ENCODE data around the gene TEX22.

The TEX22 gene

DNA sequence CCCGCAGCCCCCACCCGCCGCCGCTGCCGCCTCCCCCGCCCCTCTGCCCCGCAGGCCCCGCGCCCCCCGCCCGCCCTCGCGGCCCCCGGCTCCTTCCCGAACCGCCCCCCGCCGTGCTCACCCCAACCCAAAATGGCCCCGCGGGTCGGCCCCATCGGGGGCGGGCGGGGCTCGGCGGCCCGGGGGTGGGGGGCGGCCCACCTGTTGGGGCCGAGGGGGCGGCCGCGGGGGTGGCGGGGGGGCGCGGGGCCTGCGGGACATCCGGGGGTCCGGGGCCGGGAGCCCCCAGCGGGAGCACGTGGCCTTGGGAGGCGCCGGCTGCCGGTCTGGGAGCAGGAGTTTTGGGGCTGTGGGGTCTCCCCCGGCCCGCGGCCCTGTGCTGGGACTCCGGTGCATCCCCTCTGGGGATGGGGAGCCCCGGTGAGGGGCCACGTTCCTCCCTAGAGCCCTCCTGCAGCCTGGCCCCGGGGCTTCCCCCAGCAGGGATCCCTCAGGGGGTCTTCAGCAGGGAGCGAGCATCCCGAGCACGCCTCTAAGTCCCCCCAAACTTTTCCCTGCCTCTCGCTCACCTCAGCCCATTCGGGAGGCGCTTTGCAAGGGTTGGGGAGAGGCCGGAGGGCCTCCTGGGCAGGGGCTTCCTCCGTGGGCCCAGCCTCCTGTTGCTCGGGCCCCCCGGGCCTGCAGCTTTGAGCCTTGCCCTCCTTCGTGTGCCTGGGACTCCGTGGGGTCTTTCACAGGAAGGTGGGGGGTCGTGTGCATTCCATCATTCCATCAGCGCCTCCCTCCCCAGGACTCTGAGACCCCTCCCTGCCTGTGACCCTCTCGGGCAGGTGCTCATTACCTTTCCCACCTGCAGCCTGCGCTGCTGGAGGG, 22.0 kb downstream of the TEX22 start:
- peak overlapping the region; percentile 75 for H3K4me3 ChIP-seq (ENCODE audit: low read depth, low read length)
- TF ChIP-seq, protein P1, sequence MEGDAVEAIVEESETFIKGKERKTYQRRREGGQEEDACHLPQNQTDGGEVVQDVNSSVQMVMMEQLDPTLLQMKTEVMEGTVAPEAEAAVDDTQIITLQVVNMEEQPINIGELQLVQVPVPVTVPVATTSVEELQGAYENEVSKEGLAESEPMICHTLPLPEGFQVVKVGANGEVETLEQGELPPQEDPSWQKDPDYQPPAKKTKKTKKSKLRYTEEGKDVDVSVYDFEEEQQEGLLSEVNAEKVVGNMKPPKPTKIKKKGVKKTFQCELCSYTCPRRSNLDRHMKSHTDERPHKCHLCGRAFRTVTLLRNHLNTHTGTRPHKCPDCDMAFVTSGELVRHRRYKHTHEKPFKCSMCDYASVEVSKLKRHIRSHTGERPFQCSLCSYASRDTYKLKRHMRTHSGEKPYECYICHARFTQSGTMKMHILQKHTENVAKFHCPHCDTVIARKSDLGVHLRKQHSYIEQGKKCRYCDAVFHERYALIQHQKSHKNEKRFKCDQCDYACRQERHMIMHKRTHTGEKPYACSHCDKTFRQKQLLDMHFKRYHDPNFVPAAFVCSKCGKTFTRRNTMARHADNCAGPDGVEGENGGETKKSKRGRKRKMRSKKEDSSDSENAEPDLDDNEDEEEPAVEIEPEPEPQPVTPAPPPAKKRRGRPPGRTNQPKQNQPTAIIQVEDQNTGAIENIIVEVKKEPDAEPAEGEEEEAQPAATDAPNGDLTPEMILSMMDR (IDR thresholded peaks at IDR 0.05; ENCODE audit: low read depth, low read length), result no peak

DNA sequence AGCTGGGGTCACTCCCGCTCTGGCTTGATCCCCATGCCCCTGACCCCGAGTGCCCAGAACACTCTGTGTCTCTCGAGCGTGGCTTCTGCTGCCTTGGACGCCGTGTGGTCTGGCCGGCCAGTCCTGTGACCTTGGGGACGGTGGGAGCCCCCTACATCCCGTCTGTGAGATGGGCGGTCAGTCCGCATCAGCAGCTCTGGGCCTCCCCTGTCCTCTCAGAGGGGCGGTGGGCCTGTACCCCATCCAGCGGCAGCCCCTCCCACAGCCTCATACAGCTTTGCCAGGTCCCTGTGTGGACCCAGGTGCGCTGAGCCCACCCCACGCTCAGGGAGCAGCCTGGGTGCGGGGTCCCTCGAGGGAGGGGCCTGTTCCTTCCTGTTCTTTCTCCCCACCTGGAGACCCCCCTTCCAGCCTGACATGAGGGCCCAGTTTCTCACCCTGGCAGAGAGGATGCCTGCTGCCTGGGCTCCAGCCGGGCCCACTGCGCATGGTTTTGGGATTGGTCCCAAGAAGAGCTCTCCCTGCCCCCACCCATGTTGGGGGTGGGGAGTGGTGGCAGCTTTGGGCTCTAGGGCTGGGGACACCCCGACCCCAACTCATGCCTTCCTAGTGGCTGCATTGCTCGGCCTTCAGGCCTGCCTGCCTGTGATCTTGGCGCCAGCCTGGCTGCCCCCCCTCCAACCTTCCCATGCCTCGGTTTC, 22.8 kb downstream of the TEX22 start:
- TF ChIP-seq, protein P1 (IDR thresholded peaks at IDR 0.05; ENCODE audit: low read depth, low read length), result no peak
- H3K4me3 ChIP-seq (ENCODE audit: low read depth, low read length), result peak overlapping the region; percentile 75

DNA sequence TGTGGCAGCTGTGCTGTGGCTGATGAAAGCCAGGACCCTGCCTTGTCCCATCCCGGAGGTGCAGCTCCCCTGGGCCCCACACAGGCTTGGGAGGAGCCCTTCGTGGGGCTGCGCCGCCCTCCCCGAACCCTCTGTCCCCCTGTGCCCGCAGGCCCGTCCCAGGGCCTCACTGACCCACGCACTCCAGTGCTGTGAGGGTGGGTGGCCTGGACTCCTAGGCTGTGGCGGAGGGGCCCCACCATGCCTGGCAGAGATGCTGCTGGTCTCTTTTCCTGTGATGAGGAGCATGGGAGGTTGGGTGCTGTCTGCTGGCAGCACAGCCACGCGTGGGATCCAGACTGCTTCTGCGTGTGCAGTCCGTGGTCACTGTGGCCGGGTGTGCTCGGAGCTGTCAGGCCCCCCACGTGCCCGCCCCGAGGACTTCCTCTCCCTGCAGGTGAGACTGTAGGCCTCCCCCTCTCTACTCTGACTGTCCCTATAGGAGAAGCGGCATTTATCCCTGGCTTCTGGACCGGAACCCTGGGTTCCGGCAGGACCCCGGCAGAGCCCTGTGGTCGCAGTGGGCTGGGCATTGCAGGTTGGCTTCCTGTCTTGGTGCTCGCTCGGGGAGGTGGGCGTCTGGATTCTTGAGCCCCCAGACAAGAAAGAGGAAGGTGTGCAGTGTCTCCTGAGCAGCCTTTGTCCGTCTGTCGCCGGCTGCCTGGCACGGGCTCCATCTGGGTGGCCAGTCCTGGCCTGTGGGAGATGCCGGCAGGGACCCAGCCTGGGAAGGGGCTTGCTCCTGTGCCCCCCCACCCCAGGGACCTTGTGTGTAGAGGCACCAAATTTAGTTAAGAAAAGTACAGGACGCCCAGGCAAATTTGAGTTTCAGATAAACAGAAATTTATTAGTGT, 23.6 kb downstream of the TEX22 start:
- TF ChIP-seq, protein P1 (IDR thresholded peaks at IDR 0.05; ENCODE audit: low read depth, low read length), result no peak
- peak overlapping the region; percentile 75 for H3K4me3 ChIP-seq (ENCODE audit: low read depth, low read length)

DNA sequence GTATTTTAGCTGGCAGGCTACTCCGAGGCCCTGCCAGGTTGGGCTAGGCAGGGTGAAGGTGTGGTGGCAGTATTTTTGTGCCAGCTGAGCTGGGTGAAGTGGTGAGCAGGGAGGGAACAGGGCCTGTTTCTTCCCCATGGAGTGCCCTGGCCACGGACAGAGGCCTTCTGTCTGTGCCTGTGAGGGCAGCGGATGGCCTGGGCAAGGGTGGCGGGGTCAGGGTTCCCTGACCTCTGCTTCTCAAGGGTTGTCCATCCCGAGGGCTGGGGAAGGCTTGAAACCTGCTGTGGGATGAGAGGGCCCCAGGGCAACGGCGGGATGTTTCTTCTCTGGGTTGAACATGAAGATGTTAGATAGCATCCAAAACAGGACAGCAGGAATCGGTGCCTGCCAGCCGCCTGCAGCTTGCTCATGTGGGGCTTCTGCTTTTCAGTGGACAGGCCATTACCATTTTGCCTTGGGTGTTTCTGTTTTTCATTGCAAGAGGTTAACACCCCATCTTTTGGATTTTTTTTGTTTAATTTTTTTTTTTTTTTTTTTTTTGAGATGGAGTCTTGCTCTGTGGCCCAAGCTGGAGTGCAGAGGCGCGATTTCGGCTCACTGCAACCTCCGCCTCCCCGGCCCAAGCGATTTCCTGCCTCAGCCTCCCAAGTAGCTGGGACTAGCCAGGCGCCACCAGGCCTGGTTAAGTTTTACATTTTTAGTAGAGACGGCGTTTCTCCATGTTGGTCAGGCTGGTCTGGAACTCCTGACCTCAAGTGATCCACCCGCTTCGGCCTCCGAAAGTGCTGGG, 24.6 kb downstream of the TEX22 start:
- TF ChIP-seq, protein P1 (IDR thresholded peaks at IDR 0.05; ENCODE audit: low read depth, low read length), result no peak
- H3K4me3 ChIP-seq (ENCODE audit: low read depth, low read length), result no peak overlapping the region

DNA sequence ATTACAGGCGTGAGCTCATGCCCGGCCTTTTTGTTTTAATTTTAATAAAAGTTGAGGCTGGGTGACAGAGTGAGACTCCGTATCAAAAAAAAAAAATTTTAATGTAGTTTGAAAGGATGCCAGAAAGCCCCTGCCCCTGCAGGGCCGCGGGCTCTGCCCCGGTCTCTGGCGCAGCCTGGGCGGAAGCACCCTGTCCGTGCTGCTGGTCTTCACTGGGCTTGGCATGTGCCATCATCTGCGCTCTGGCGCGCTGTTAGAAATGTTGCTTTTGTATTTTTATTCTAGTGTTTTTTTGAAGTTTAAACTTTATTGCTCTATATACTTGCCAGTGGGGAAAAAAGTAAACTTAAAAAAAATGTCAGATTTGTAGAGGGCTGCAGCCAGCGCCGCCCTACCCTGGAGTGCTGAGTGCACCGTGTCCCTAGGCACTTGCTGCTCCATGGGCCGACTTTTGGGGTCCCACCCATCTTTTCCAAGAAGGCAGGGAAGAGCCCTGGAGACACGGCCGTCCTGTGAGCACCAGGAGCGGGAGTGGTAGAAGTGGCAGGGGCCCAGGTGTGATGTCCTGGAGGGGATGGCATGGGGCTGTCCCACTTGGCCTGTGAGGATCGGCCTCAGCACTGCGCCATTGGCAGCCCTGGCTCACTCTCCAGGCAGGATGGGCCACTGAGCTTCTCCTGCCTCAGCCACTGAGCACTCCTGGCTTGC, 25.3 kb downstream of the TEX22 start:
- no peak overlapping the region for H3K4me3 ChIP-seq (ENCODE audit: low read depth, low read length)
- TF ChIP-seq, protein P1 (IDR thresholded peaks at IDR 0.05; ENCODE audit: low read depth, low read length), result no peak

DNA sequence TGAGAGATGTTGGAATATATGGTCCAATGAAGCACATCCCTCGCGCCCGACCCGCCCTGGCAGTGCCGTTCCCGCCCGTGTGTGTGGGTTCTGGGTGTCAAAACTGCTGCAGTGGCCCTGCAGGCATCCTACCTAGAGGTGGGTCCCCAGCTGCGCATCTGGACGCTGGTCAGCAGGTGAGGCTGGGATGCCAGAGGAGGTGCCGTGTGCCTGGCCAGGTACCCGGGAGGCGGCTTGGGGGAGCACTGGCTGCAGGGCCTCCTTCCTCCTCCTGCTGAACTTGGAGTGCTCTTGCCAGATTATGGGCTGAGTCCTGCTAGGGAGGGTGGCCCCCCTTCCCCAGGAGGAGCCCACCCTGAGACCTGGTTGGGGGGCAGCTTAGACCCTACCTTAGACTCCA, 26.5 kb downstream of the TEX22 start:
- TF ChIP-seq, protein P1 (IDR thresholded peaks at IDR 0.05; ENCODE audit: low read depth, low read length), result no peak
- no peak overlapping the region for H3K4me3 ChIP-seq (ENCODE audit: low read depth, low read length)
